Measurements from ENCODE around the gene SRA1. TPM values are rescaled to one million over a fixed set of nuclear protein-coding genes. Genes with fewer than 3 reads are reported as not detected.
"Not testable (repeated sequence)": the region's sequence is repeated elsewhere in the genome, so short reads cannot be mapped to it uniquely, and the experiment has no call there.

The SRA1 gene
- total and polyA plus RNA-seq, 11 donors = 22.4 to 38.1 (median 29.0) TPM

- Histone ChIP-seq H3K4me3 (peak overlapping the region in 1 of 12 donors; percentile 39), H3K27me3 (no peaks in the 10 kb centered on the region), H3K9me3 (no peaks in the 10 kb centered on the region), H3K27ac (peak overlapping the region in 1 of 12 donors; percentile 90), H3K36me3 (no peaks in the 10 kb centered on the region), H3K4me1 (peaks cover 0 to 68% (median 9%) of the 10 kb centered on the region in 12 donors)
- DNase-seq (no peak), ATAC-seq (no peak)
- TF ChIP-seq POLR2A (IDR thresholded peaks at IDR 0.05) = no peak
- TF ChIP-seq CTCF (IDR thresholded peaks at IDR 0.05) = no peak
- intact Hi-C loops (cut with DNase I) = no loop called here
- 89 to 99% (median 92%) methylated on average over 5 to 7 of the region's 7 CpGs for WGBS, 4 donors
Observed at GRCh38 chr5:140590861-140591260, 33.6 kb upstream of the SRA1 start.

- ATAC-seq (peak in 3 of 4 donors; percentile 45 to 67 (median 59)), DNase-seq (no peak)
- WGBS, 4 donors = 23 to 47% (median 28%) methylated on average over 5 of the region's 5 CpGs
- no peak for TF ChIP-seq POLR2A (IDR thresholded peaks at IDR 0.05)
- TF ChIP-seq CTCF (IDR thresholded peaks at IDR 0.05) = no peak
- Histone ChIP-seq H3K4me3 (no peak overlapping the region), H3K9me3 (peaks cover 0 to 4% (median 0%) of the 10 kb centered on the region in 12 donors), H3K27ac (peak overlapping the region in 8 of 12 donors; percentile 6 to 90 (median 25)), H3K4me1 (peaks cover 0 to 49% (median 3%) of the 10 kb centered on the region in 12 donors), H3K36me3 (no peaks in the 10 kb centered on the region), H3K27me3 (no peaks in the 10 kb centered on the region)
- intact Hi-C loops (cut with DNase I) = no loop called here
Observed at GRCh38 chr5:140588311-140589070, 31.2 kb upstream of the SRA1 start.

GRCh38 chr5:140587495-140587894 is 30.2 kb upstream of the SRA1 start:
- no peak overlapping the region for H3K4me3 ChIP-seq
- peaks cover 0 to 49% (median 3%) of the 10 kb centered on the region in 12 donors for H3K4me1 ChIP-seq
- 98 to 100% (median 98%) methylated on average over 1 of the region's 1 CpG for WGBS, 4 donors
- intact Hi-C loops (cut with DNase I) = no loop called here
- DNase-seq = no peak
- H3K27ac ChIP-seq = peak overlapping the region in 2 of 12 donors; percentile 25 to 90
- TF ChIP-seq POLR2A (IDR thresholded peaks at IDR 0.05) = no peak
- TF ChIP-seq CTCF (IDR thresholded peaks at IDR 0.05) = no peak
- H3K9me3 ChIP-seq = peaks cover 0 to 13% (median 0%) of the 10 kb centered on the region in 12 donors
- no peak for ATAC-seq
- no peaks in the 10 kb centered on the region for H3K36me3 ChIP-seq
- H3K27me3 ChIP-seq = no peaks in the 10 kb centered on the region

GRCh38 chr5:140579188-140579747 is 22.0 kb upstream of the SRA1 start:
- 90 to 94% (median 92%) methylated on average over 6 of the region's 6 CpGs for WGBS, 4 donors

More at GRCh38 chr5:140579188-140579747, 22.0 kb upstream of the SRA1 start:
- H3K36me3 ChIP-seq, ATAC-seq, DNase-seq, H3K4me3 ChIP-seq, H3K27me3 ChIP-seq, H3K27ac ChIP-seq: not testable (repeated sequence)
- intact Hi-C loops (cut with DNase I) = loop anchor here in 1 of 10 donors (5.0 kb wide), 1 partner anchor 43 kb away; no protein-coding TSS in a partner anchor
- TF ChIP-seq CTCF (IDR thresholded peaks at IDR 0.05) = peak in 3 of 12 donors; percentile 9 to 41 (median 27)
- peaks cover 0 to 34% (median 0%) of the 10 kb centered on the region in 12 donors for H3K4me1 ChIP-seq
- peaks cover 0 to 13% (median 0%) of the 10 kb centered on the region in 12 donors for H3K9me3 ChIP-seq

Data from heart left ventricle (tissue), 16 donors.